GM21390 (cell line): ENCODE results near the gene TIMM13.
"Not testable (repeated sequence)": the region's sequence is repeated elsewhere in the genome, so short reads cannot be mapped to it uniquely, and the experiment has no call there.

ENCODE experiments used
- ATAC-seq: cut with Tn5 transposase; IDR thresholded peaks from one replicate; pipeline ENCODE4 v1.9.1; 2021; ENCODE audit not compliant: unreplicated experiment

Gene TIMM13

GRCh38 chr19:2432131-2432848, 4.9 kb upstream of the TIMM13 start:
- no peak for ATAC-seq

- ATAC-seq: no peak
Measured at GRCh38 chr19:2431318-2432055, 4.1 kb upstream of the TIMM13 start.

GRCh38 chr19:2429917-2430535, 2.6 kb upstream of the TIMM13 start:
- ATAC-seq: no peak

- no peak for ATAC-seq
Measured at GRCh38 chr19:2428756-2429711, 1.6 kb upstream of the TIMM13 start.

GRCh38 chr19:2428321-2428690, 920 bp upstream of the TIMM13 start:
- no peak for ATAC-seq

GRCh38 chr19:2426611-2427428, 566 bp downstream of the TIMM13 start:
- ATAC-seq: peak; percentile 15

- ATAC-seq: no peak
Measured at GRCh38 chr19:2425622-2426581, 1.5 kb downstream of the TIMM13 start.

- no peak for ATAC-seq
Measured at GRCh38 chr19:2424686-2425621, 2.4 kb downstream of the TIMM13 start.

- no peak for ATAC-seq
Measured at GRCh38 chr19:2423915-2424685, 3.3 kb downstream of the TIMM13 start.

- no peak for ATAC-seq
Measured at GRCh38 chr19:2423071-2423914, 4.1 kb downstream of the TIMM13 start.

GRCh38 chr19:2421581-2422306, 5.6 kb downstream of the TIMM13 start:
- no peak for ATAC-seq

GRCh38 chr19:2420490-2420889, 6.9 kb downstream of the TIMM13 start:
- ATAC-seq: no peak

GRCh38 chr19:2419754-2420153, 7.6 kb downstream of the TIMM13 start:
- ATAC-seq: no peak

GRCh38 chr19:2417881-2418406, 9.4 kb downstream of the TIMM13 start:
- no peak for ATAC-seq

GRCh38 chr19:2417436-2417835, 9.9 kb downstream of the TIMM13 start:
- not testable (repeated sequence) for ATAC-seq
